ENCODE measurements around the gene GSTM3. TPM values are rescaled to one million over a fixed set of nuclear protein-coding genes. Genes with fewer than 3 reads are reported as not detected.
"Not testable (repeated sequence)": the region's sequence is repeated elsewhere in the genome, so short reads cannot be mapped to it uniquely, and the experiment has no call there.

The GSTM3 gene
- total and polyA plus RNA-seq, 7 donors: 10.1 to 79.8 (median 39.8) TPM

- intact Hi-C loops (cut with DNase I): loop anchor here in 1 of 2 donors (10.0 kb wide), 1 partner anchor 55 kb away; no protein-coding TSS in a partner anchor
- WGBS, 3 donors: 92% methylated on average over 11 of the region's 11 CpGs
- ATAC-seq: no peak
Measured at GRCh38 chr1:109759513-109760334, 18.9 kb upstream of the GSTM3 start.

GRCh38 chr1:109757936-109758786 lies 17.3 kb upstream of the GSTM3 start:
- DNase-seq: no peak
- Histone ChIP-seq H3K27ac (no peak overlapping the region), H3K4me1 (no peaks in the 10 kb centered on the region), H3K27me3 (ENCODE audit: insufficient read depth in 3 of 3, low read length in 2 of 3) (no peaks in the 10 kb centered on the region), H3K9me3 (no peaks in the 10 kb centered on the region), H3K4me3 (no peak overlapping the region), H3K36me3 (ENCODE audit: insufficient read depth in 1 of 2, low read depth in 1 of 2) (no peaks in the 10 kb centered on the region)
- WGBS, 3 donors: 91 to 92% (median 92%) methylated on average over 13 of the region's 13 CpGs
- TF ChIP-seq CTCF (IDR thresholded peaks at IDR 0.05): no peak
- no peak for ATAC-seq
- intact Hi-C loops (cut with DNase I): no loop called here

More at GRCh38 chr1:109759513-109760334, 18.9 kb upstream of the GSTM3 start:
- Histone ChIP-seq H3K4me1 (no peaks in the 10 kb centered on the region), H3K27me3 (ENCODE audit: insufficient read depth in 3 of 3, low read length in 2 of 3) (no peaks in the 10 kb centered on the region), H3K4me3 (no peak overlapping the region), H3K36me3 (ENCODE audit: insufficient read depth in 1 of 2, low read depth in 1 of 2) (no peaks in the 10 kb centered on the region), H3K9me3 (no peaks in the 10 kb centered on the region), H3K27ac (no peak overlapping the region)
- no peak for DNase-seq
- no peak for TF ChIP-seq CTCF (IDR thresholded peaks at IDR 0.05)

- Histone ChIP-seq H3K27me3 (ENCODE audit: insufficient read depth in 3 of 3, low read length in 2 of 3) (no peaks in the 10 kb centered on the region), H3K9me3 (no peaks in the 10 kb centered on the region), H3K4me1 (no peaks in the 10 kb centered on the region), H3K36me3 (ENCODE audit: insufficient read depth in 1 of 2, low read depth in 1 of 2) (no peaks in the 10 kb centered on the region), H3K27ac (no peak overlapping the region), H3K4me3 (no peak overlapping the region)
- intact Hi-C loops (cut with DNase I): no loop called here
- DNase-seq (no peak), ATAC-seq (no peak)
- no peak for TF ChIP-seq CTCF (IDR thresholded peaks at IDR 0.05)
- 79 to 94% (median 89%) methylated on average over 7 of the region's 7 CpGs for WGBS, 3 donors
Measured at GRCh38 chr1:109756848-109757521, 16.1 kb upstream of the GSTM3 start.

- H3K27ac ChIP-seq; intact Hi-C loops (cut with DNase I); H3K4me3 ChIP-seq; H3K9me3 ChIP-seq; H3K36me3 ChIP-seq (ENCODE audit: insufficient read depth in 1 of 2, low read depth in 1 of 2); ATAC-seq; DNase-seq; H3K27me3 ChIP-seq (ENCODE audit: insufficient read depth in 3 of 3, low read length in 2 of 3); H3K4me1 ChIP-seq: not testable (repeated sequence)
- WGBS, 3 donors: 88 to 92% (median 92%) methylated on average over 5 of the region's 5 CpGs
Measured at GRCh38 chr1:109756325-109756724, 15.5 kb upstream of the GSTM3 start.

All from psoas muscle (tissue), 8 donors.